Measurements from ENCODE around the gene TIGD1. TPM values are rescaled to one million over a fixed set of nuclear protein-coding genes. Genes with fewer than 3 reads are reported as not detected.

TIGD1 gene
- polyA plus RNA-seq, 1 of the 3 experiments (the other 2 are of a cell fraction), result 4.6 TPM

DNA sequence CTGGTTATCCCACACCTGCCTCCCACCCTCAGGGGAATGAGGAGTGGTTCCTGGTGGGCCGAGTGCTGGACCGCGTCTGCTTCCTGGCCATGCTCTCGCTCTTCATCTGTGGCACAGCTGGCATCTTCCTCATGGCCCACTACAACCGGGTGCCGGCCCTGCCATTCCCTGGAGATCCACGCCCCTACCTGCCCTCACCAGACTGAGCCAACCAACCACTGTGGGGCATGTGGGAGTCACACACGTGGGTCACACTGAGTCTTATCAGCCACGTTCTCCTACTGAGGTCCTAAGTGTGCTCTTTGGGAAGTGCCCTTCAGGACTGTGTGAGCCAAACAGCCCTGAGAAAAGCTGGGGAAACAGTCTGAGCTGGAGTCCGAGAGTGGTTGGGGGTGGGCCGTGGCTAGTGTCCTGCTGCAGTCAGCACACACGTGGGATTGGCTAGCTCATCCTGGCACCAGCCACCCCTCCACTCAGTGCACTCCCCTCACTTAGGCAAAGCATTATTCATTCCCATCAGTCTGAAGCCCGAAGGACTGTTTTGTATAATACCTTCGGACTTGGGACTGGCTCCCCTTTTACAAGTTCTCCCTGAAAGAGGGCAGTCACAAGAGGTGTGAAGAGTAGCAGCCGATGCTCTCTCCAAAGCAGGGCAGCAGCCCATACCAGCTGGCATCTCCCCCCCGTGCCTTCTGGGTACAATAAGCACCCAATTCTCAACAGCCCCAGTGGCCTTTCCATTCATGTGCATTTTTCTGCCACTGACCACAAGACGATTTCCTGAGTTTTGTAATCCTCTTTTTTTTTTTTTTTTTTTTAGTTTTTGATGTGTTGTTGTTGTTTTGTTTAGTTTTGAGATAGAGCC is 4.6 kb downstream of the TIGD1 start:
- Histone ChIP-seq H3K36me3 (replicated peaks in 1 of 2; ENCODE audit: control insufficient read depth in 1 of 2, insufficient read depth in 2 of 2, low read length in 1 of 2) (peaks cover 2 to 5% of the 10 kb centered on the region in 2 experiments), H3K9me2 (no peaks in the 10 kb centered on the region), H4K20me1 (ENCODE audit: insufficient read depth) (no peaks in the 10 kb centered on the region), H3K4me2 (no peak overlapping the region), H3K9me3 (no peaks in the 10 kb centered on the region), H2AFZ (ENCODE audit: low read depth) (no peak overlapping the region), H3K4me3 (ENCODE audit: low read depth in 2 of 2, low read length in 1 of 2) (no peak overlapping the region), H3K9ac (no peak overlapping the region), H3K4me1 (ENCODE audit: control insufficient read depth in 1 of 2, insufficient read depth in 2 of 2, low read depth in 1 of 2, low read length in 1 of 2) (no peaks in the 10 kb centered on the region; a peak in 2 of 4 replicates), H3K27me3 (ENCODE audit: insufficient read depth) (no peaks in the 10 kb centered on the region), H3F3A (replicated peaks; ENCODE audit: insufficient read depth) (no peaks in the 10 kb centered on the region), H3K27ac (ENCODE audit: low read depth in 2 of 2, low read length in 1 of 2) (no peak overlapping the region), H3K79me2 (ENCODE audit: insufficient read depth) (peaks cover 37% of the 10 kb centered on the region)
- no peak for TF ChIP-seq RAD21 (IDR thresholded peaks at IDR 0.05; ENCODE audit: low read length)
- no peak for TF ChIP-seq FOXJ3 (CRISPR knock-in tag; IDR thresholded peaks at IDR 0.05)
- no peak for TF ChIP-seq SMC3 (IDR thresholded peaks at IDR 0.05; ENCODE audit: low read depth, low read length)
- TF ChIP-seq CTCF (IDR thresholded peaks at IDR 0.05), result no peak
- TF ChIP-seq EZH2phosphoT487 (IDR thresholded peaks at IDR 0.05; ENCODE audit: borderline replicate concordance, low read depth), result no peak
- no peak for TF ChIP-seq RFX5 (IDR thresholded peaks at IDR 0.05; ENCODE audit: low read length)
- no peak for TF ChIP-seq GATA2 (CRISPR knock-in tag; IDR thresholded peaks at IDR 0.05)
- TF ChIP-seq NFIC (IDR thresholded peaks at IDR 0.05; ENCODE audit: borderline replicate concordance), result no peak
- no peak for TF ChIP-seq TCF12 (IDR thresholded peaks at IDR 0.05)
- no peak for TF ChIP-seq USF2 (IDR thresholded peaks at IDR 0.05; ENCODE audit: borderline replicate concordance, low read depth, low read length)
- TF ChIP-seq USF1 (IDR thresholded peaks at IDR 0.05; ENCODE audit: borderline replicate concordance, low read depth), result no peak
- no peak for TF ChIP-seq YY1 (IDR thresholded peaks at IDR 0.05; ENCODE audit: low read depth)
- TF ChIP-seq, protein P1, sequence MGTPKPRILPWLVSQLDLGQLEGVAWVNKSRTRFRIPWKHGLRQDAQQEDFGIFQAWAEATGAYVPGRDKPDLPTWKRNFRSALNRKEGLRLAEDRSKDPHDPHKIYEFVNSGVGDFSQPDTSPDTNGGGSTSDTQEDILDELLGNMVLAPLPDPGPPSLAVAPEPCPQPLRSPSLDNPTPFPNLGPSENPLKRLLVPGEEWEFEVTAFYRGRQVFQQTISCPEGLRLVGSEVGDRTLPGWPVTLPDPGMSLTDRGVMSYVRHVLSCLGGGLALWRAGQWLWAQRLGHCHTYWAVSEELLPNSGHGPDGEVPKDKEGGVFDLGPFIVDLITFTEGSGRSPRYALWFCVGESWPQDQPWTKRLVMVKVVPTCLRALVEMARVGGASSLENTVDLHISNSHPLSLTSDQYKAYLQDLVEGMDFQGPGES (IDR thresholded peaks at IDR 0.05; ENCODE audit: low read depth, low read length), result no peak
- TF ChIP-seq, protein P2, sequence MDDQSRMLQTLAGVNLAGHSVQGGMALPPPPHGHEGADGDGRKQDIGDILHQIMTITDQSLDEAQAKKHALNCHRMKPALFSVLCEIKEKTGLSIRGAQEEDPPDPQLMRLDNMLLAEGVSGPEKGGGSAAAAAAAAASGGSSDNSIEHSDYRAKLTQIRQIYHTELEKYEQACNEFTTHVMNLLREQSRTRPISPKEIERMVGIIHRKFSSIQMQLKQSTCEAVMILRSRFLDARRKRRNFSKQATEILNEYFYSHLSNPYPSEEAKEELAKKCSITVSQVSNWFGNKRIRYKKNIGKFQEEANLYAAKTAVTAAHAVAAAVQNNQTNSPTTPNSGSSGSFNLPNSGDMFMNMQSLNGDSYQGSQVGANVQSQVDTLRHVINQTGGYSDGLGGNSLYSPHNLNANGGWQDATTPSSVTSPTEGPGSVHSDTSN (IDR thresholded peaks at IDR 0.05), result no peak
- TF ChIP-seq TAF1 (IDR thresholded peaks at IDR 0.05; ENCODE audit: borderline replicate concordance, low read depth, low read length), result no peak
- 83% methylated on average over 9 of the region's 17 CpGs for WGBS (ENCODE audit: low lambda C conversion rate)
- ChIA-PET CTCF (no interaction called here), POLR2A (no interaction called here)
- peak; percentile 12 for DNase-seq
